ENCODE measurements around the gene ABCC4. TPM values are rescaled to one million over a fixed set of nuclear protein-coding genes. Genes with fewer than 3 reads are reported as not detected.

ABCC4 gene
- total and polyA plus RNA-seq, 9 of the 15 experiments (the other 6 are each of a cell fraction or from before 2014, with no cell fraction given), result 9.4 to 46.1 (median 25.4) TPM

GRCh38 chr13:95323930-95324662 lies 22.8 kb upstream of the ABCC4 start (continued):
- TF ChIP-seq ZNF277 (CRISPR knock-in tag; IDR thresholded peaks at IDR 0.05; ENCODE audit: borderline replicate concordance) (no peak), MYBL2 (IDR thresholded peaks at IDR 0.05; ENCODE audit: low read depth) (no peak), MYBL2 (CRISPR knock-in tag; IDR thresholded peaks at IDR 0.05; ENCODE audit: borderline replicate concordance) (no peak), TEAD2 (tag; IDR thresholded peaks at IDR 0.05) (no peak), C11orf30 (IDR thresholded peaks at IDR 0.05; ENCODE audit: low read depth) (peak; percentile 69), NR4A1 (CRISPR knock-in tag; IDR thresholded peaks at IDR 0.05) (no peak), NR4A1 (tag; IDR thresholded peaks at IDR 0.05) (no peak), E2F5 (CRISPR knock-in tag; IDR thresholded peaks at IDR 0.05) (no peak)

Measured in K562 (cell line).